HepG2 (cell line): ENCODE data around the gene SEC62. TPM values are rescaled to one million over a fixed set of nuclear protein-coding genes. Genes with fewer than 3 reads are reported as not detected.

ENCODE experiments used
- CBFB ChIP-seq: sonication (generic); formaldehyde crosslinking; IDR thresholded peaks from 2 replicates; pipeline ENCODE4 v1.4.0; 2020; ENCODE audit warnings: missing genetic modification reagents
- ELF1 ChIP-seq: sonication (generic); formaldehyde crosslinking; IDR thresholded peaks from 2 replicates; pipeline ENCODE4 v1.4.0; 2020; ENCODE audit warnings: missing genetic modification reagents
- KDM5A ChIP-seq: fragments of 200-600 bp; sonication (generic); IDR thresholded peaks from 2 replicates; pipeline ENCODE4 v1.7.0; 2018; ENCODE audit warnings: antibody characterized with exemption, mild to moderate bottlenecking, low read length, borderline replicate concordance
- KLF16 ChIP-seq, 2 experiments: sonication (generic) in 1 of 2; formaldehyde crosslinking in 1 of 2; IDR thresholded peaks; 2 replicates each; pipeline versions ENCODE4 v1.6.1 to v1.8.0; 2016 to 2023; ENCODE audit warnings: missing genetic modification reagents in 2 of 2, missing compliant biosample characterization in 1 of 2
- PRPF4 ChIP-seq: fragments of 200-400 bp; formaldehyde crosslinking; IDR thresholded peaks from 2 replicates; pipeline ENCODE4 v1.6.1; 2016; ENCODE audit warnings: low read length, low read depth; ENCODE audit not compliant: poor library complexity, severe bottlenecking
- SOX5 ChIP-seq: IDR thresholded peaks from 2 replicates; pipeline ENCODE4 v1.6.1; 2016; ENCODE audit warnings: borderline replicate concordance
- TEAD2 ChIP-seq: sonication (generic); formaldehyde crosslinking; IDR thresholded peaks from 2 replicates; pipeline ENCODE4 v1.9.0; 2021; ENCODE audit warnings: missing genetic modification reagents
- TOE1 ChIP-seq: sonication (generic); formaldehyde crosslinking; IDR thresholded peaks from 2 replicates; pipeline ENCODE4 v1.4.0; 2020; ENCODE audit warnings: mild to moderate bottlenecking, missing genetic modification reagents
- ZBTB21 ChIP-seq: sonication (generic); formaldehyde crosslinking; IDR thresholded peaks from 2 replicates; pipeline ENCODE4 v1.4.0; 2020; ENCODE audit warnings: missing genetic modification reagents
- ZNF180 ChIP-seq: sonication (generic); formaldehyde crosslinking; IDR thresholded peaks from 2 replicates; pipeline ENCODE4 v1.4.0; 2020; ENCODE audit warnings: low read depth, missing genetic modification reagents, borderline replicate concordance
- ZNF207 ChIP-seq: fragments of 450-650 bp; IDR thresholded peaks from 2 replicates; pipeline ENCODE4 v1.6.1; 2016; ENCODE audit warnings: antibody characterized with exemption, borderline replicate concordance
- ZNF282 ChIP-seq: fragments of 450-650 bp; IDR thresholded peaks from 2 replicates; pipeline ENCODE4 v1.6.1; 2018; ENCODE audit not compliant: partially characterized antibody
- ZNF567 ChIP-seq: sonication (generic); formaldehyde crosslinking; IDR thresholded peaks from 2 replicates; pipeline ENCODE4 v1.8.1; 2023; ENCODE audit warnings: mild to moderate bottlenecking, missing genetic modification reagents, borderline replicate concordance
- ZNF605 ChIP-seq: sonication (generic); formaldehyde crosslinking; IDR thresholded peaks from 2 replicates; pipeline ENCODE4 v1.8.0; 2022; ENCODE audit warnings: mild to moderate bottlenecking, missing genetic modification reagents
- ZNF660 ChIP-seq: sonication (generic); formaldehyde crosslinking; IDR thresholded peaks from 2 replicates; pipeline ENCODE4 v1.5.1; 2020; ENCODE audit warnings: mild to moderate bottlenecking, low read depth, missing genetic modification reagents, borderline replicate concordance
- polyA plus RNA-seq, 8 experiments: library from polyadenylated mRNA; depleted of rRNA in 3 of 8; stranded (reverse) in 7 of 8; unstranded in 1 of 8; fragments of >200 nt; fragmentation: Illumina TruSeq in 4 of 8; extraction: Trizol in 4 of 8; gene quantifications; 2 replicates each; pipeline versions ENCODE4 v1.2.1 to v1.2.3, GENCODE V29; 2011 to 2016; ENCODE audit warnings: low read depth in 4 of 8, missing spikeins in 1 of 8, mixed read lengths in 1 of 8; ENCODE audit not compliant: insufficient read depth in 1 of 8
- total RNA-seq, 5 experiments: library from RNA; depleted of rRNA; stranded (reverse); fragments of >200 nt; fragmentation: Illumina TruSeq; extraction: Trizol; gene quantifications; 2 replicates each; pipeline ENCODE4 v1.2.3, GENCODE V29; 2016; ENCODE audit warnings: low read depth in 1 of 5
- TF ChIP-seq, protein P1 (sequence below): sonication (generic); formaldehyde crosslinking; IDR thresholded peaks from 2 replicates; pipeline ENCODE4 v1.4.0; 2020; ENCODE audit warnings: missing genetic modification reagents, low read depth, mild to moderate bottlenecking, borderline replicate concordance
- TF ChIP-seq, protein P2 (sequence below): sonication (generic); formaldehyde crosslinking; IDR thresholded peaks from 2 replicates; pipeline ENCODE4 v1.9.0; 2021; ENCODE audit warnings: missing genetic modification reagents, mild to moderate bottlenecking, borderline replicate concordance
- TF ChIP-seq, protein P3 (sequence below): sonication (generic); formaldehyde crosslinking; IDR thresholded peaks from 2 replicates; pipeline ENCODE4 v1.4.0; 2020; ENCODE audit warnings: missing genetic modification reagents, borderline replicate concordance
- TF ChIP-seq, protein P4 (sequence below): sonication (generic); formaldehyde crosslinking; IDR thresholded peaks from 2 replicates; pipeline ENCODE4 v1.8.0; 2022; ENCODE audit warnings: missing genetic modification reagents, mild to moderate bottlenecking, inconsistent platforms, borderline replicate concordance
- TF ChIP-seq, protein P5 (sequence below): IDR thresholded peaks from 2 replicates; pipeline ENCODE4 v1.6.1; 2016; ENCODE audit warnings: mild to moderate bottlenecking, missing biosample characterization, missing genetic modification reagents

SEC62 gene
- total and polyA plus RNA-seq, 2 of the 13 experiments (the other 11 are each of a cell fraction or from before 2014, with no cell fraction given), result 54.0 to 68.7 TPM

DNA sequence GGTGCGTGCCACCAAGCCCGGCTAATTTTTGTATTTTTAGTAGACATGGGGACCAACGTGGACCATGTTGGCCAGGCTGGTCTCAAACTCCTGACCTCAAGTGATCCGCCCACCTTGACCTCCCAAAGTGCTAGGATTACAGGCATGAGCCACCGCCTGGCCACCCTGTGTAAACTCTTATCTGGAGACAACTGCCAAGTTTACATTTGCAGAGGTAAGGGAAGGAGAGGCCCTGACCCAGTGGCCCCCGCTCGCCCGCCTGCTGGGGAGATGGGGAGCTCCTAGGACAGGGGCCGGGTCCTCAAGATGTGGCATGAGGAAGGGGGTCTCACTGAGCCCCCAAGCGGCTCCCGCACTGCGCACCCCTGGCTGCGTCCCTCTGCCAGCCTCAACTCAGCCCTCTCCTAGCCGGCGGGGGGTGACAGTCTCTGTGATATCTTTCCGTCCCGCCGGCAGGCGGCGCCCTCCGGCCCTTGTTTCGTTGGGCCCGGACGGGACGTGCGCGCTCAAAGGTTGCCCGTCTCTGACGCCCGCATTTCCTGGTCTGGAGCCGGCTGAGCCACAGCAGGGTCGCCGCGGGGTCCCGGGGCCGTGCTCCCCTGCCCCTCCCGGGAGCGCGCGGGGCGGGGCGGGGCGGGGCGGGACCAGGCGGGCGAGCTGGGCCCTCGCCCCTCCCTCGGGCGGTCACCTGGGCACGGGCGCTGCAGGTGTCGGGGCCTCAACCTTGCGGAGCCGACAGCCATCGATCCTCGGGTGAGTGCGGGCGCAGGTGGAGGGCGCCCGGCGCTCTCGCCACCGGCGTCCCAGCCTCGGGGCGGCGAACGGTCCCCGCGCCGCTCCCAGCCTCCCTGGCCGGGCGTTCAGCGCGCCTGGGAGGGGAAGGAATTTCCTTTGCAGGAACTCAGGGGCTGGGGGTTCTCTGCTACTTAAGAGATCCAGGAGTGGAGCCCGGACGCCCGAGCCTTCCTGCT lies 71.1 kb downstream of the SEC62 start, which contains the start of gene GPR160 (continued):
- no peak for TF ChIP-seq ZNF180 (CRISPR knock-in tag)
- TF ChIP-seq, protein P1, sequence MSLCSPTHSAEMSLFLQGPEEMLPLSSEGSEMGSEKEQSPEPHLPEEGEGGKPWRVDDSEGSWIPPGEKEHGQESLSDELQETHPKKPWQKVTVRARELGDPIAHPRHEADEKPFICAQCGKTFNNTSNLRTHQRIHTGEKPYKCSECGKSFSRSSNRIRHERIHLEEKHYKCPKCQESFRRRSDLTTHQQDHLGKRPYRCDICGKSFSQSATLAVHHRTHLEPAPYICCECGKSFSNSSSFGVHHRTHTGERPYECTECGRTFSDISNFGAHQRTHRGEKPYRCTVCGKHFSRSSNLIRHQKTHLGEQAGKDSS (CRISPR knock-in tag), result peak; percentile 71; the same call in 1 of the 2 replicates
- TF ChIP-seq TEAD2 (CRISPR knock-in tag), result no peak
- TF ChIP-seq ZNF605, result peak; percentile 55; the same call in 1 of the 2 replicates
- TF ChIP-seq, protein P2, sequence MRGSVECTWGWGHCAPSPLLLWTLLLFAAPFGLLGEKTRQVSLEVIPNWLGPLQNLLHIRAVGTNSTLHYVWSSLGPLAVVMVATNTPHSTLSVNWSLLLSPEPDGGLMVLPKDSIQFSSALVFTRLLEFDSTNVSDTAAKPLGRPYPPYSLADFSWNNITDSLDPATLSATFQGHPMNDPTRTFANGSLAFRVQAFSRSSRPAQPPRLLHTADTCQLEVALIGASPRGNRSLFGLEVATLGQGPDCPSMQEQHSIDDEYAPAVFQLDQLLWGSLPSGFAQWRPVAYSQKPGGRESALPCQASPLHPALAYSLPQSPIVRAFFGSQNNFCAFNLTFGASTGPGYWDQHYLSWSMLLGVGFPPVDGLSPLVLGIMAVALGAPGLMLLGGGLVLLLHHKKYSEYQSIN (CRISPR knock-in tag), result no peak
- TF ChIP-seq KLF16 (CRISPR knock-in tag; IDR thresholded peaks at IDR 0.05), result no peak
- no peak for TF ChIP-seq TOE1 (CRISPR knock-in tag)
- TF ChIP-seq, protein P3, sequence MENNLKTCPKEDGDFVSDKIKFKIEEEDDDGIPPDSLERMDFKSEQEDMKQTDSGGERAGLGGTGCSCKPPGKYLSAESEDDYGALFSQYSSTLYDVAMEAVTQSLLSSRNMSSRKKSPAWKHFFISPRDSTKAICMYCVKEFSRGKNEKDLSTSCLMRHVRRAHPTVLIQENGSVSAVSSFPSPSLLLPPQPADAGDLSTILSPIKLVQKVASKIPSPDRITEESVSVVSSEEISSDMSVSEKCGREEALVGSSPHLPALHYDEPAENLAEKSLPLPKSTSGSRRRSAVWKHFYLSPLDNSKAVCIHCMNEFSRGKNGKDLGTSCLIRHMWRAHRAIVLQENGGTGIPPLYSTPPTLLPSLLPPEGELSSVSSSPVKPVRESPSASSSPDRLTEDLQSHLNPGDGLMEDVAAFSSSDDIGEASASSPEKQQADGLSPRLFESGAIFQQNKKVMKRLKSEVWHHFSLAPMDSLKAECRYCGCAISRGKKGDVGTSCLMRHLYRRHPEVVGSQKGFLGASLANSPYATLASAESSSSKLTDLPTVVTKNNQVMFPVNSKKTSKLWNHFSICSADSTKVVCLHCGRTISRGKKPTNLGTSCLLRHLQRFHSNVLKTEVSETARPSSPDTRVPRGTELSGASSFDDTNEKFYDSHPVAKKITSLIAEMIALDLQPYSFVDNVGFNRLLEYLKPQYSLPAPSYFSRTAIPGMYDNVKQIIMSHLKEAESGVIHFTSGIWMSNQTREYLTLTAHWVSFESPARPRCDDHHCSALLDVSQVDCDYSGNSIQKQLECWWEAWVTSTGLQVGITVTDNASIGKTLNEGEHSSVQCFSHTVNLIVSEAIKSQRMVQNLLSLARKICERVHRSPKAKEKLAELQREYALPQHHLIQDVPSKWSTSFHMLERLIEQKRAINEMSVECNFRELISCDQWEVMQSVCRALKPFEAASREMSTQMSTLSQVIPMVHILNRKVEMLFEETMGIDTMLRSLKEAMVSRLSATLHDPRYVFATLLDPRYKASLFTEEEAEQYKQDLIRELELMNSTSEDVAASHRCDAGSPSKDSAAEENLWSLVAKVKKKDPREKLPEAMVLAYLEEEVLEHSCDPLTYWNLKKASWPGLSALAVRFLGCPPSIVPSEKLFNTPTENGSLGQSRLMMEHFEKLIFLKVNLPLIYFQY (CRISPR knock-in tag), result peak; percentile 80; the same call in 1 of the 2 replicates
- TF ChIP-seq ZBTB21 (CRISPR knock-in tag), result no peak
- no peak for TF ChIP-seq ZNF660 (CRISPR knock-in tag)
- no peak for TF ChIP-seq ZNF282
- peak; percentile 53; the same call in 1 of the 2 replicates for TF ChIP-seq CBFB
- TF ChIP-seq ZNF207, result no peak
- TF ChIP-seq, protein P4, sequence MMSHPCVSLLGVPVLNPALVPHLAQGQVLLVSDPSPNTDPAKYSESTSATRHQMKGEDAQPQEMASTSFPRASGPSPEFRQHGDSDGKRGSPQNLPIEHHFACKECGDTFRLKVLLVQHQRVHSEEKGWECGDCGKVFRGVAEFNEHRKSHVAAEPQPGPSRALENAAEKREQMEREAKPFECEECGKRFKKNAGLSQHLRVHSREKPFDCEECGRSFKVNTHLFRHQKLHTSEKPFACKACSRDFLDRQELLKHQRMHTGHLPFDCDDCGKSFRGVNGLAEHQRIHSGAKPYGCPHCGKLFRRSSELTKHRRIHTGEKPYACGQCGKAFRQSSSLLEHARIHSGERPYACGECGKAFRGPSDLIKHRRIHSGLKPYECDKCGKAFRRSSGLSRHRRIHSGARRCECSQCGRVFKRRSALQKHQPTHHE (CRISPR knock-in tag), result peak; percentile 68; the same call in 1 of the 2 replicates
- TF ChIP-seq ZNF567 (CRISPR knock-in tag), result peak; percentile 70; the same call in 1 of the 2 replicates
- TF ChIP-seq, protein P5, sequence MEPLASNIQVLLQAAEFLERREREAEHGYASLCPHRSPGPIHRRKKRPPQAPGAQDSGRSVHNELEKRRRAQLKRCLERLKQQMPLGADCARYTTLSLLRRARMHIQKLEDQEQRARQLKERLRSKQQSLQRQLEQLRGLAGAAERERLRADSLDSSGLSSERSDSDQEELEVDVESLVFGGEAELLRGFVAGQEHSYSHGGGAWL (CRISPR knock-in tag), result no peak; the same call in 1 of the 2 replicates
- TF ChIP-seq ELF1, result peak; percentile 83
- 0 out of 2 replicates have a peak, but pooled peaks have one; percentile 60 for TF ChIP-seq KDM5A
- TF ChIP-seq PRPF4, result no peak
- TF ChIP-seq SOX5 (CRISPR knock-in tag), result peak; percentile 16; the same call in 1 of the 2 replicates
